ENCODE data around the gene RASIP1.

RASIP1 gene

GRCh38 chr19:48750351-48750750 is 9.9 kb upstream of the RASIP1 start:
- TF ChIP-seq CTCF (IDR thresholded peaks at IDR 0.05): no peak

GRCh38 chr19:48749571-48750198 is 9.3 kb upstream of the RASIP1 start:
- no peak for TF ChIP-seq CTCF (IDR thresholded peaks at IDR 0.05)

- no peak for TF ChIP-seq CTCF (IDR thresholded peaks at IDR 0.05)
These were observed 6.5 kb upstream of the RASIP1 start, which contains the start of gene IZUMO1 for GRCh38 chr19:48746738-48747575. TSS of gene IZUMO1 (minus strand) at chr19:48746909. CDS start at chr19:48745859, 1,050 bp downstream.

GRCh38 chr19:48746110-48746509 is 5.7 kb upstream of the RASIP1 start:
- TF ChIP-seq CTCF (IDR thresholded peaks at IDR 0.05): no peak

GRCh38 chr19:48745208-48745995 is 5.0 kb upstream of the RASIP1 start:
- TF ChIP-seq CTCF (IDR thresholded peaks at IDR 0.05): no peak

- no peak for TF ChIP-seq CTCF (IDR thresholded peaks at IDR 0.05)
These were observed 1.7 kb upstream of the RASIP1 start for GRCh38 chr19:48742096-48742495.
